ENCODE data around the gene EFCAB6. TPM values are rescaled to one million over a fixed set of nuclear protein-coding genes. Genes with fewer than 3 reads are reported as not detected.

The EFCAB6 gene
- total and polyA plus RNA-seq, 7 donors: 0.45 to 5.7 (median 1.8) TPM

- DNase-seq: peak; percentile 33
- TF ChIP-seq EP300 (IDR thresholded peaks at IDR 0.05): no peak
- TF ChIP-seq POLR2AphosphoS5 (IDR thresholded peaks at IDR 0.05): no peak
- TF ChIP-seq POLR2A (IDR thresholded peaks at IDR 0.05): no peak
- no peak for TF ChIP-seq CTCF (IDR thresholded peaks at IDR 0.05)
- H3K4me3 ChIP-seq: no peak overlapping the region
- no peaks in the 10 kb centered on the region for H3K9me3 ChIP-seq
- WGBS, 2 donors: 91 to 94% methylated on average over 16 of the region's 16 CpGs
- intact Hi-C loops (cut with DNase I): no loop called here
- no peaks in the 10 kb centered on the region for H3K36me3 ChIP-seq
- H3K4me1 ChIP-seq: no peaks in the 10 kb centered on the region
- no peak overlapping the region for H3K27ac ChIP-seq
- H3K27me3 ChIP-seq: no peaks in the 10 kb centered on the region
Observed at GRCh38 chr22:43553451-43554258, 258.4 kb downstream of the EFCAB6 start.

- WGBS, 2 donors: 83 to 88% methylated on average over 6 of the region's 6 CpGs
- Histone ChIP-seq H3K36me3 (no peaks in the 10 kb centered on the region), H3K4me3 (no peak overlapping the region), H3K9me3 (no peaks in the 10 kb centered on the region), H3K4me1 (no peaks in the 10 kb centered on the region), H3K27me3 (no peaks in the 10 kb centered on the region), H3K27ac (no peak overlapping the region)
- TF ChIP-seq CTCF (IDR thresholded peaks at IDR 0.05) (no peak), POLR2A (IDR thresholded peaks at IDR 0.05) (no peak), POLR2AphosphoS5 (IDR thresholded peaks at IDR 0.05) (no peak), EP300 (IDR thresholded peaks at IDR 0.05) (no peak)
- no peak for DNase-seq
- intact Hi-C loops (cut with DNase I): no loop called here
Observed at GRCh38 chr22:43550672-43551071, 261.4 kb downstream of the EFCAB6 start.

GRCh38 chr22:43550024-43550620 is 262.0 kb downstream of the EFCAB6 start:
- H3K4me1 ChIP-seq: no peaks in the 10 kb centered on the region
- no peaks in the 10 kb centered on the region for H3K27me3 ChIP-seq
- H3K4me3 ChIP-seq: no peak overlapping the region
- TF ChIP-seq POLR2AphosphoS5 (IDR thresholded peaks at IDR 0.05) (no peak), POLR2A (IDR thresholded peaks at IDR 0.05) (no peak), EP300 (IDR thresholded peaks at IDR 0.05) (no peak), CTCF (IDR thresholded peaks at IDR 0.05) (no peak)
- WGBS, 2 donors: 79 to 80% methylated on average over 14 of the region's 14 CpGs
- intact Hi-C loops (cut with DNase I): no loop called here
- DNase-seq: peak; percentile 19
- no peaks in the 10 kb centered on the region for H3K36me3 ChIP-seq
- H3K9me3 ChIP-seq: no peaks in the 10 kb centered on the region
- no peak overlapping the region for H3K27ac ChIP-seq

GRCh38 chr22:43546186-43546585 is 265.9 kb downstream of the EFCAB6 start:
- Histone ChIP-seq H3K4me1 (no peaks in the 10 kb centered on the region), H3K4me3 (no peak overlapping the region), H3K36me3 (no peaks in the 10 kb centered on the region), H3K27me3 (no peaks in the 10 kb centered on the region), H3K9me3 (no peaks in the 10 kb centered on the region), H3K27ac (no peak overlapping the region)
- TF ChIP-seq CTCF (IDR thresholded peaks at IDR 0.05) (no peak), POLR2AphosphoS5 (IDR thresholded peaks at IDR 0.05) (no peak), EP300 (IDR thresholded peaks at IDR 0.05) (no peak), POLR2A (IDR thresholded peaks at IDR 0.05) (no peak)
- no peak for DNase-seq
- intact Hi-C loops (cut with DNase I): no loop called here
- WGBS, 2 donors: 69 to 80% methylated on average over 5 of the region's 5 CpGs
